Measurements from ENCODE around the gene GALNS. TPM values are rescaled to one million over a fixed set of nuclear protein-coding genes. Genes with fewer than 3 reads are reported as not detected.
A peak's percentile ranks its signal among the peaks of the same experiment; 100 is the strongest.

Gene GALNS
- total RNA-seq, 1 experiment from 2014 or later = 29.5 TPM

DNA sequence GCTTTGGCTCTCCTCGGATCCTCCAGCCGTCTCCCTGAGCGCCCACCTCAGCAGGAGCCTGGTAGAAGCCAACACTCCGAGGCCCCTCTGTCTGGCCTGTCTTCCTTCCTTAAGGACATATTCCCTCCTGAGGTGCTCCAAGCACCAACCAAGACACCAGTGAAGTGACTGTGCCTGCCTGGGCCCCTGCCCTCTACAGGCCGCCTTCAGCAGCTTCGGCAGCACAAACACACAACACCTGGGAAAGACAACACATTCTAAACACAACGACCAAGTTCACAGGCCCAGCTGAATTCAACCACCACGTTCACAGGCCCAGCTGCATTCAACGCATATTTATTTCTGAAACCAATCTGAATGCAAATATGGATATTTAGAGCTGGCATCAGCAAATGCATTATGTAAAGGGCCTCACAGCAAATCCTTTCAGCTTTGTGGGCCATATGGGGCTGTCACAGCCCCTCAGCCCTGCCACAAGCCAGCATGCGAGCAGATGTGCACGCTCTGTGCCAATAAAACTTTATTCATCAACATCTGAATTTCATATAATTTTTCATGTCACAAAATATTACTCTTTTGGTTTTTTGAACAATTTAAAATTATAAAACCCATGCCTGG, 12.2 kb downstream of the GALNS start:
- peak; percentile 31 for DNase-seq (ENCODE audit: low spot score)
- Mint-ChIP-seq H3K36me3 (peaks cover 4% of the 10 kb centered on the region), H3K4me3 (no peak overlapping the region), H3K27me3 (ENCODE audit: low read depth) (no peaks in the 10 kb centered on the region), H3K9me3 (no peaks in the 10 kb centered on the region), H3K4me1 (no peaks in the 10 kb centered on the region), H3K27ac (peak overlapping the region; percentile 90)
- peak; percentile 76 for ATAC-seq
- ChIA-PET POLR2A (no interaction called here), CTCF (interaction anchor here (1.0 to 2.4 kb wide), 3 partner anchors 13 to 107 kb away, joined by 3 to 9 read pairs (median 7); partner anchors contain the start of genes GALNS and TRAPPC2L)
- TF ChIP-seq EMX1 (CRISPR knock-in tag; IDR thresholded peaks at IDR 0.05) (no peak), GTF2I (CRISPR knock-in tag; conservative IDR thresholded peaks at IDR 0.05) (no peak), ZNF232 (CRISPR knock-in tag; IDR thresholded peaks at IDR 0.05) (no peak), NR3C1 (CRISPR knock-in tag; conservative IDR thresholded peaks at IDR 0.05; ENCODE audit: low read depth) (no peak), ZNF671 (CRISPR knock-in tag; IDR thresholded peaks at IDR 0.05) (no peak), ELF4 (CRISPR knock-in tag; IDR thresholded peaks at IDR 0.05; ENCODE audit: low read depth) (no peak), HMGA2 (CRISPR knock-in tag; IDR thresholded peaks at IDR 0.05) (no peak), ETV6 (CRISPR knock-in tag; IDR thresholded peaks at IDR 0.05) (no peak), ZNF317 (CRISPR knock-in tag; IDR thresholded peaks at IDR 0.05; ENCODE audit: borderline replicate concordance, low read depth) (no peak)
- TF ChIP-seq, protein P1, sequence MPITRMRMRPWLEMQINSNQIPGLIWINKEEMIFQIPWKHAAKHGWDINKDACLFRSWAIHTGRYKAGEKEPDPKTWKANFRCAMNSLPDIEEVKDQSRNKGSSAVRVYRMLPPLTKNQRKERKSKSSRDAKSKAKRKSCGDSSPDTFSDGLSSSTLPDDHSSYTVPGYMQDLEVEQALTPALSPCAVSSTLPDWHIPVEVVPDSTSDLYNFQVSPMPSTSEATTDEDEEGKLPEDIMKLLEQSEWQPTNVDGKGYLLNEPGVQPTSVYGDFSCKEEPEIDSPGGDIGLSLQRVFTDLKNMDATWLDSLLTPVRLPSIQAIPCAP (CRISPR knock-in tag; IDR thresholded peaks at IDR 0.05) = no peak
- TF ChIP-seq, protein P2, sequence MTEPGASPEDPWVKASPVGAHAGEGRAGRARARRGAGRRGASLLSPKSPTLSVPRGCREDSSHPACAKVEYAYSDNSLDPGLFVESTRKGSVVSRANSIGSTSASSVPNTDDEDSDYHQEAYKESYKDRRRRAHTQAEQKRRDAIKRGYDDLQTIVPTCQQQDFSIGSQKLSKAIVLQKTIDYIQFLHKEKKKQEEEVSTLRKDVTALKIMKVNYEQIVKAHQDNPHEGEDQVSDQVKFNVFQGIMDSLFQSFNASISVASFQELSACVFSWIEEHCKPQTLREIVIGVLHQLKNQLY (CRISPR knock-in tag; IDR thresholded peaks at IDR 0.05) = no peak
- TF ChIP-seq, protein P3, sequence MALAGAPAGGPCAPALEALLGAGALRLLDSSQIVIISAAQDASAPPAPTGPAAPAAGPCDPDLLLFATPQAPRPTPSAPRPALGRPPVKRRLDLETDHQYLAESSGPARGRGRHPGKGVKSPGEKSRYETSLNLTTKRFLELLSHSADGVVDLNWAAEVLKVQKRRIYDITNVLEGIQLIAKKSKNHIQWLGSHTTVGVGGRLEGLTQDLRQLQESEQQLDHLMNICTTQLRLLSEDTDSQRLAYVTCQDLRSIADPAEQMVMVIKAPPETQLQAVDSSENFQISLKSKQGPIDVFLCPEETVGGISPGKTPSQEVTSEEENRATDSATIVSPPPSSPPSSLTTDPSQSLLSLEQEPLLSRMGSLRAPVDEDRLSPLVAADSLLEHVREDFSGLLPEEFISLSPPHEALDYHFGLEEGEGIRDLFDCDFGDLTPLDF (CRISPR knock-in tag; IDR thresholded peaks at IDR 0.05) = no peak

DNA sequence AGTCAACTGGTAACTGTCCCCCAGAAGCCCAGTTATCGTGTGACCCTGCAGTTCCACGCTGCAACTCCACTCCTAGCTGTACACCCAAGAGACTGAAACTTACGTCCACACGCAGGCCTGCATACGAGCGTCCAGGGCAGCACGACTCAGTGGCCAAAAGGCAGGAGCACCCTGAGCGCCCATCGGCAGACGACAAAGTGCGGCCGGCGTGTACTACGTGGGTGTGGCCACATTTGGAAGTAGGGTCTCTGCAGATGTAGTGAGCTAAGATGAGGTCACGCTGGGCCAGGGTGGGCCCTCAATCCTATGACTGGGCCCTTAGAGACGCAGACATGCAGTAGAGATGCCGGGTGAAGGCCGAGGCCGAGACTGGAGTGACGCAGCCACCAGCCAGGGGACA, 13.5 kb downstream of the GALNS start:
- H3K9me3 Mint-ChIP-seq = no peaks in the 10 kb centered on the region
- ChIA-PET CTCF (no interaction called here), POLR2A (no interaction called here)
- peaks cover 4% of the 10 kb centered on the region for H3K36me3 Mint-ChIP-seq
- H3K4me1 Mint-ChIP-seq = no peaks in the 10 kb centered on the region
- no peak overlapping the region for H3K4me3 Mint-ChIP-seq
- ATAC-seq = no peak
- H3K27me3 Mint-ChIP-seq (ENCODE audit: low read depth) = no peaks in the 10 kb centered on the region
- no peak for DNase-seq (ENCODE audit: low spot score)
- no peak overlapping the region for H3K27ac Mint-ChIP-seq
- TF ChIP-seq AFF4 (CRISPR knock-in tag; IDR thresholded peaks at IDR 0.05; ENCODE audit: borderline replicate concordance) (no peak), NR3C1 (CRISPR knock-in tag; conservative IDR thresholded peaks at IDR 0.05; ENCODE audit: low read depth) (no peak), FOXK1 (CRISPR knock-in tag; IDR thresholded peaks at IDR 0.05) (no peak), ESRRA (CRISPR knock-in tag; IDR thresholded peaks at IDR 0.05; ENCODE audit: borderline replicate concordance) (no peak), GABPB1 (CRISPR knock-in tag; IDR thresholded peaks at IDR 0.05) (no peak), ZMAT4 (CRISPR knock-in tag; IDR thresholded peaks at IDR 0.05) (no peak), TEAD1 (CRISPR knock-in tag; IDR thresholded peaks at IDR 0.05) (no peak), TEAD4 (CRISPR knock-in tag; IDR thresholded peaks at IDR 0.05) (no peak), ATF1 (CRISPR knock-in tag; IDR thresholded peaks at IDR 0.05) (no peak)
- TF ChIP-seq, protein P4, sequence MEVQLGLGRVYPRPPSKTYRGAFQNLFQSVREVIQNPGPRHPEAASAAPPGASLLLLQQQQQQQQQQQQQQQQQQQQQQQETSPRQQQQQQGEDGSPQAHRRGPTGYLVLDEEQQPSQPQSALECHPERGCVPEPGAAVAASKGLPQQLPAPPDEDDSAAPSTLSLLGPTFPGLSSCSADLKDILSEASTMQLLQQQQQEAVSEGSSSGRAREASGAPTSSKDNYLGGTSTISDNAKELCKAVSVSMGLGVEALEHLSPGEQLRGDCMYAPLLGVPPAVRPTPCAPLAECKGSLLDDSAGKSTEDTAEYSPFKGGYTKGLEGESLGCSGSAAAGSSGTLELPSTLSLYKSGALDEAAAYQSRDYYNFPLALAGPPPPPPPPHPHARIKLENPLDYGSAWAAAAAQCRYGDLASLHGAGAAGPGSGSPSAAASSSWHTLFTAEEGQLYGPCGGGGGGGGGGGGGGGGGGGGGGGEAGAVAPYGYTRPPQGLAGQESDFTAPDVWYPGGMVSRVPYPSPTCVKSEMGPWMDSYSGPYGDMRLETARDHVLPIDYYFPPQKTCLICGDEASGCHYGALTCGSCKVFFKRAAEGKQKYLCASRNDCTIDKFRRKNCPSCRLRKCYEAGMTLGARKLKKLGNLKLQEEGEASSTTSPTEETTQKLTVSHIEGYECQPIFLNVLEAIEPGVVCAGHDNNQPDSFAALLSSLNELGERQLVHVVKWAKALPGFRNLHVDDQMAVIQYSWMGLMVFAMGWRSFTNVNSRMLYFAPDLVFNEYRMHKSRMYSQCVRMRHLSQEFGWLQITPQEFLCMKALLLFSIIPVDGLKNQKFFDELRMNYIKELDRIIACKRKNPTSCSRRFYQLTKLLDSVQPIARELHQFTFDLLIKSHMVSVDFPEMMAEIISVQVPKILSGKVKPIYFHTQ (CRISPR knock-in tag; IDR thresholded peaks at IDR 0.05) = no peak
- TF ChIP-seq, protein P5, sequence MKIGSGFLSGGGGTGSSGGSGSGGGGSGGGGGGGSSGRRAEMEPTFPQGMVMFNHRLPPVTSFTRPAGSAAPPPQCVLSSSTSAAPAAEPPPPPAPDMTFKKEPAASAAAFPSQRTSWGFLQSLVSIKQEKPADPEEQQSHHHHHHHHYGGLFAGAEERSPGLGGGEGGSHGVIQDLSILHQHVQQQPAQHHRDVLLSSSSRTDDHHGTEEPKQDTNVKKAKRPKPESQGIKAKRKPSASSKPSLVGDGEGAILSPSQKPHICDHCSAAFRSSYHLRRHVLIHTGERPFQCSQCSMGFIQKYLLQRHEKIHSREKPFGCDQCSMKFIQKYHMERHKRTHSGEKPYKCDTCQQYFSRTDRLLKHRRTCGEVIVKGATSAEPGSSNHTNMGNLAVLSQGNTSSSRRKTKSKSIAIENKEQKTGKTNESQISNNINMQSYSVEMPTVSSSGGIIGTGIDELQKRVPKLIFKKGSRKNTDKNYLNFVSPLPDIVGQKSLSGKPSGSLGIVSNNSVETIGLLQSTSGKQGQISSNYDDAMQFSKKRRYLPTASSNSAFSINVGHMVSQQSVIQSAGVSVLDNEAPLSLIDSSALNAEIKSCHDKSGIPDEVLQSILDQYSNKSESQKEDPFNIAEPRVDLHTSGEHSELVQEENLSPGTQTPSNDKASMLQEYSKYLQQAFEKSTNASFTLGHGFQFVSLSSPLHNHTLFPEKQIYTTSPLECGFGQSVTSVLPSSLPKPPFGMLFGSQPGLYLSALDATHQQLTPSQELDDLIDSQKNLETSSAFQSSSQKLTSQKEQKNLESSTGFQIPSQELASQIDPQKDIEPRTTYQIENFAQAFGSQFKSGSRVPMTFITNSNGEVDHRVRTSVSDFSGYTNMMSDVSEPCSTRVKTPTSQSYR (CRISPR knock-in tag; IDR thresholded peaks at IDR 0.05) = no peak
- TF ChIP-seq, protein P1 (CRISPR knock-in tag; IDR thresholded peaks at IDR 0.05) = no peak
